Measurements from ENCODE around the gene IGF2R. TPM values are rescaled to one million over a fixed set of nuclear protein-coding genes. Genes with fewer than 3 reads are reported as not detected.

IGF2R gene
- polyA plus RNA-seq, 1 donor = 124 TPM

GRCh38 chr6:160042788-160043301 is 74.0 kb downstream of the IGF2R start:
- DNase-seq (ENCODE audit: low read depth) = no peak

DNA sequence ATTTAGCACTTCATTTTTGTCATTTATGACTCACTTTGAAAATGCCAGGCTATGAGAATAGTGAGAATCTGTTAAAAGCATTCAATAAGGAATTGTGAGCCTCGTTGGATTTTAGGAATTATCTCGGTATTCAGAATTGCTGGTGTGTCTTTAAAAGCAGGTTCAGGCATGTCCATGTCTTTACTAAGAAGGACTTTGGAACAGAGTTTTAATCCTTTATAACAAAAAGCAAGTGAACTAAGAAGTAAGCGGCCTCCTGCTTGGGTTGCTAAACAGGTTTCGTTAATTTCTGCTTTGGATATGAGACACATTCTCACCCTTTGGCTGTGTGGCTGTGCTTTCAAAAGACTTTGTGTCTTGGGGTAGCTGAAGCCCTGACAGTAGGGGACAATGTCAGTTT is 74.9 kb downstream of the IGF2R start:
- DNase-seq (ENCODE audit: low read depth) = no peak

DNA sequence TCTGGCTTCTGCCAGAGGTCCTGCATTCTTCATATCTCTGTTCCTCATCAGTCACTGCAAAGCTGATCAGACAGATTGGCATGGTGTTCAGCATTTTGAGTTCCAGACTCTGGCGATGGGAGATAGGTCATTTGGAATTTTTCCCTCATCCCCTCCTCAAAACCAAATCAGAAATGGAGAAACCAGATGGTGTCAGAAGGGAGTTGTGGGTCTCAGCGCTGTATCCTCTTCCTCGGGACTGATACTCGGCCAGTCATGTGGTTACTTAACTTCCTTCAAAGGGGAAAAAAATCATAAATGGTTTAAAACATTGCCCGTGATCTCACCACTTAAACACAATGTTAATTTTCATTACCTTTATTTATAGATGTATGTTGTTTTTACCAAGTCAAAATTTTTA is 75.8 kb downstream of the IGF2R start:
- DNase-seq (ENCODE audit: low read depth) = no peak

- DNase-seq (ENCODE audit: low read depth) = no peak
These were observed 79.6 kb downstream of the IGF2R start for GRCh38 chr6:160048471-160048870.

DNA sequence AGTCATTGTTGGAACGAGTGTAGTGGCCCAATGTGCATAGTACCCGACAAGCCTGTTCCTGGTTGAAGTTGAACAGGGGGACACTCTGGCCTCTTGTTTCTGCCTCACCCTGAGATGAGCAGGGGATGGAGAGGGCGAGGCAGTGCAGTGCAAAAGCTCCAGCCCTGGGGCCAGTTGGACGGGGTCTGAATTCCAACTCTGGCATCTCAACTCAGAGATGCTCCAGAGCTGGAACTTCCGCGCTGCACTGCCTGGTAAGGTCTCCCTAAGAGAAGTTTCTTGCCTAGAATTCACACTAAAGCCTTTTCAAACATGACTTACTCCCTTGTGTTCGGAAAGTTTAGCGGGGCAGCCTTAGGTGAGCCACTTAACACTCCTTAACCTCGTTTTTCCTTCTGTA is 80.5 kb downstream of the IGF2R start:
- DNase-seq (ENCODE audit: low read depth) = no peak

- DNase-seq (ENCODE audit: low read depth) = no peak
These were observed 81.1 kb downstream of the IGF2R start for GRCh38 chr6:160050022-160050421.

GRCh38 chr6:160051390-160051789 is 82.5 kb downstream of the IGF2R start:
- DNase-seq (ENCODE audit: low read depth) = no peak

- no peak for DNase-seq (ENCODE audit: low read depth)
These were observed 85.4 kb downstream of the IGF2R start for GRCh38 chr6:160054271-160054670.

GRCh38 chr6:160054913-160055312 is 86.0 kb downstream of the IGF2R start:
- DNase-seq (ENCODE audit: low read depth) = no peak

DNA sequence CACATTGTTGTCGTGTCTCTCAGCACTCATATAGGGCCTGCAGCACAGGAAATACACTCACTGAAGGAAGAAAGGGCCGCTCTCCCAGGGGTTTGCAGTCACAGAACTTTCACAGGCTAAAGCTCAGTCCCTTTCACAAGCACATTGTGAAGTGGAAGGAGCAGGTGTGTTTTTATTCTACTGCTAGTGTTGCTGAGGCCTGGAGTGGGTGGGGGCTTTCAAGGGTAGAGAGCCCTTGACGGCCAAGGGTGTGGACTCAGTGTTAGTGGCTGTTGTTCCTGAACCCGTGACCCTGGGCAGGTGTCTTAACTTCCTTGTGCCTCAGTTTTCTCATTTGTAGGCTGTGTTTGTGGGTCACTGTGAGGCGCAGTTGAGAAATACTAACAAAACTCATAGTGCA is 86.5 kb downstream of the IGF2R start:
- no peak for DNase-seq (ENCODE audit: low read depth)

GRCh38 chr6:160055813-160056212 is 86.9 kb downstream of the IGF2R start:
- DNase-seq (ENCODE audit: low read depth) = no peak

DNA sequence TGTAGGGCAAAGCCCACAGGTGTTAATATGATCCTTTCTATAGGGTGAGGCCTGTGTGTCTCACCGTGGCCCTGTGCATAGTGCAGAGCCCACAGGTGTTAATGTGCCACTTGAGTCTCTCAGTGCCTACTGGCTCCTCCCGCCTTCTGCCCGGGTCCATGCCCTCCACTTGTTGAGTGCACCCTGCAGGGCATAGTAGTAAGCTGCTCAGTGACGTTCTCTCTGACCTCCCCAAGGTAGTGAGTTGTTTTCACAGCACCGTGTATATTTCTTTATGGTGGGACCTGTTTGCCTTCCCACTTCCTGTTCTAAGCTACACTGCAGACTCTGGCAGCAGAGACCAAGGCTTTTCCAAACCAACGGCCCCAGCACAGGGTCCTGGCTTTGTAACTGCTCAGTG is 88.2 kb downstream of the IGF2R start:
- DNase-seq (ENCODE audit: low read depth) = no peak

DNA sequence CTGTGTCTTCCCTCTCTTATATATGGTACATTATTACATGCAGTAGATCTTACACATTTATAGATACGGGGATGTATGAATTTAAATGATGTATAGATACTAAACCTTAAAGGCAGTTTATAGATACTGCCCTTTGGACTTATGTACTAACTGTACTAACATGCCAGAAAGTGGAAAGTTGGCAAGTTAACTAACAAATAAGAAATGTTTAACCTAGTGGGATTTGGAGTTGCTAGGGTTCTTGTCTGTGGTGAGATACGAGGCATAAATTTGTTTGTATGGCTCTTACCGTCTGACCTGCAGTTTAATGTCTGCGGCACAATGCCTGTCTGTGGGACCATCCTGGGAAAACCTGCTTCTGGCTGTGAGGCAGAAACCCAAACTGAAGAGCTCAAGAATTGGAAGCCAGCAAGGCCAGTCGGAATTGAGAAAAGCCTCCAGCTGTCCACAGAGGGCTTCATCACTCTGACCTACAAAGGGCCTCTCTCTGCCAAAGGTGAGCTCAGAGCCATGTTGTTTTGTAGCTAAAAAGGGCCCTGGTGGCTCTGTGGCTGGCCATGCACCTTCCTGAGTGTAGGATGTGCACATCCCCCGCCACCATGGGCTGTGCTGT is 89.8 kb downstream of the IGF2R start:
- DNase-seq (ENCODE audit: low read depth) = no peak

DNA sequence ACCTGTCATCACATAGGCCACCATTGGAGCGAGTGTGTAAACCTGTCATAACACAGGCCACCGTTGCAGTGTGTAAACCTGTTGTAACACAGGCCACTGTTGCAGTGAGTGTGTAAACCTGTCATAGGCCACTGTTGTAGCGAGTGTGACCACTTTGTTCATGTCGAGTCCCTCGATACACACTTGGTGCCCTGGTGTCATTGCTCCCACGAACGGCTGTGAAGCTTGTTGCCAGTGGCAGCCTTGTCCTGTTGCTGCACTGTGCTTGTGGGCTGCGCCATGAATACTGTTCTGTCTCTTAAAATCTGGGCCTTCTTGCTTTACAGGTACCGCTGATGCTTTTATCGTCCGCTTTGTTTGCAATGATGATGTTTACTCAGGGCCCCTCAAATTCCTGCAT is 91.3 kb downstream of the IGF2R start:
- DNase-seq (ENCODE audit: low read depth) = no peak

- DNase-seq (ENCODE audit: low read depth) = no peak
These were observed 92.1 kb downstream of the IGF2R start for GRCh38 chr6:160060920-160061447.

- DNase-seq (ENCODE audit: low read depth) = no peak
These were observed 95.0 kb downstream of the IGF2R start for GRCh38 chr6:160063771-160064413.

- DNase-seq (ENCODE audit: low read depth) = no peak
These were observed 96.3 kb downstream of the IGF2R start for GRCh38 chr6:160065200-160065599.

GRCh38 chr6:160067564-160067963 is 98.7 kb downstream of the IGF2R start:
- no peak for DNase-seq (ENCODE audit: low read depth)

DNA sequence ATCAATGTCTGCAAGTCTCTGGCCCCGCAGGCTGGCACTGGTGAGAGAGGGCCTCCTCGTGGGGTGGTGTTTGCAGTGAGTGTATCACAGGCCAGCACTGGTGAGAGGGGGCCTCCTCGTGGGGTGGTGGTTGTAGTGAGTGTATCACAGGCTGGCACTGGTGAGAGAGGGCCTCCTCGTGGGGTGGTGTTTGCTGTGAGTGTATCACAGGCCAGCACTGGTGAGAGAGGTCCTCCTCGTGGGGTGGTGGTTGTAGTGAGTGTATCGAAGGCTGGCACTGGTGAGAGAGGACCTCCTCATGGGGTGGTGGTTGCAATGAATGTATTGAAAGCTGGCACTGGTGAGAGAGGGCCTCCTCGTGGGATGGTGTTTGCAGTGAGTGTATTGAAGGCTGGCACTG is 99.5 kb downstream of the IGF2R start:
- no peak for DNase-seq (ENCODE audit: low read depth)

DNA sequence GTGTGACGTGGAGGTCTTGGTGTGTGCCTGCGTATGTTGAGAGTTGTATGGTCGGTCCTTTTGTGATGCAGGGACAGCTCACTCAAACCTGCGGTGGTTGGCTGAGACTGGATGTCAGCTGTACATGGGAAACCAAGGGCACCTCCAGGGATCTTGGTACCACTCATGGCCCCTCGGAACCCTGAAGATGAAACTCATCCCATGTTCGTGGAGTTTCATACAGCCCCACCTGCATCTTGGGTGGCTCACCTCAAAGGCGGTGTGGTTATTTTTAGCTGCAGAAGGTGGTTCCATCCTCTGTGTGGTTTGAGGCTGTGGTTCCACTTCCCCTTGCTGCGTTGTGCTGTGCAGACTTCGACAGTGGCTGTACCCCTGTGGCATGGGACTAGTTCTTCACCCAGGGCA is 100.2 kb downstream of the IGF2R start:
- DNase-seq (ENCODE audit: low read depth) = no peak

- no peak for DNase-seq (ENCODE audit: low read depth)
These were observed 100.6 kb downstream of the IGF2R start for GRCh38 chr6:160069459-160069858.

GRCh38 chr6:160070427-160070826 is 101.5 kb downstream of the IGF2R start:
- no peak for DNase-seq (ENCODE audit: low read depth)

DNA sequence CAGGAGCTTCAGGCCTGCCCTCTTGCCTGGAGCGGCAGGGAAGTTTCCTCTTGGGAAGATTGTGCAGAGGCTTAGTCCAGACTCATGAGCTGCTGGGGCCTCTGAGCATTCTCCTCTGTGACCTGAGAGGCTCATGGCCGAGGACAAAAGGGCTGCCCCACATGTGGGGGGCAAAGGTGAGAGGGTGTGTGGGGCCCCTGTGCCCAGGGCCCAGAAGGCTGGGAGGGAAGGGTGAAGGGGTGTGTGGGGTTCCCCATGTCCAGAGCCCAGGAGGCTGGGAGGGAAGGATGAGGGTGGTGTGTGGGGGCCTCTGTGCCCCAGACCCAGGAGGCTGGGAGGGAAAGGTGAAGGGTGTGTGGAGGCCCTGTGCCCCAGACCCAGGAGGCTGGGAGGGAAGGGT is 101.9 kb downstream of the IGF2R start:
- DNase-seq (ENCODE audit: low read depth) = no peak
